ENCODE data around the gene TOX3. TPM values are rescaled to one million over a fixed set of nuclear protein-coding genes. Genes with fewer than 3 reads are reported as not detected.

TOX3 gene
- total RNA-seq, 1 experiment from 2014 or later: 20.2 TPM

GRCh38 chr16:52499060-52499440, 47.9 kb downstream of the TOX3 start (continued):
- no peak for TF ChIP-seq E2F1 (CRISPR knock-in tag; IDR thresholded peaks at IDR 0.05)
- TF ChIP-seq ZNF425 (CRISPR knock-in tag; conservative IDR thresholded peaks at IDR 0.05): no peak
- TF ChIP-seq MAX (CRISPR knock-in tag; IDR thresholded peaks at IDR 0.05): no peak
- no peak for TF ChIP-seq GTF2I (CRISPR knock-in tag; conservative IDR thresholded peaks at IDR 0.05)
- no peak for TF ChIP-seq ZNF232 (CRISPR knock-in tag; IDR thresholded peaks at IDR 0.05)
- no peak for TF ChIP-seq MYBL2 (CRISPR knock-in tag; IDR thresholded peaks at IDR 0.05)
- no peak for TF ChIP-seq ZNF423 (CRISPR knock-in tag; IDR thresholded peaks at IDR 0.05)
- no peak for TF ChIP-seq ATF6 (CRISPR knock-in tag; IDR thresholded peaks at IDR 0.05)
- no peak for TF ChIP-seq ARID4B (CRISPR knock-in tag; IDR thresholded peaks at IDR 0.05; ENCODE audit: borderline replicate concordance)
- no peak for TF ChIP-seq ZNF512 (CRISPR knock-in tag; IDR thresholded peaks at IDR 0.05; ENCODE audit: borderline replicate concordance)
- no peak for TF ChIP-seq ZSCAN18 (CRISPR knock-in tag; IDR thresholded peaks at IDR 0.05)

- H3K4me3 Mint-ChIP-seq: peak overlapping the region; percentile 51
- POLR2A ChIA-PET: interaction anchor here (0.6 kb wide), 1 partner anchor 116 kb away, joined by 9 read pairs; no protein-coding TSS in a partner anchor
- CTCF ChIA-PET: no interaction called here
- DNase-seq (ENCODE audit: low spot score) (peak; percentile 28), ATAC-seq (peak; percentile 84)
- H3K27me3 Mint-ChIP-seq (ENCODE audit: low read depth): no peaks in the 10 kb centered on the region
- peaks cover 87% of the 10 kb centered on the region for H3K4me1 Mint-ChIP-seq
- H3K27ac Mint-ChIP-seq: peak overlapping the region; percentile 90
- no peaks in the 10 kb centered on the region for H3K36me3 Mint-ChIP-seq
- no peaks in the 10 kb centered on the region for H3K9me3 Mint-ChIP-seq
- no peak for TF ChIP-seq IRF1 (CRISPR knock-in tag; IDR thresholded peaks at IDR 0.05)
- no peak for TF ChIP-seq AR (CRISPR knock-in tag; IDR thresholded peaks at IDR 0.05)
- no peak for TF ChIP-seq ZNF396 (CRISPR knock-in tag; IDR thresholded peaks at IDR 0.05; ENCODE audit: borderline replicate concordance)
- TF ChIP-seq ZNF512 (CRISPR knock-in tag; IDR thresholded peaks at IDR 0.05; ENCODE audit: borderline replicate concordance): no peak
These were observed 48.4 kb downstream of the TOX3 start for GRCh38 chr16:52498328-52499059.

All from WTC11 (cell line).